HepG2 (cell line): Measurements from ENCODE around the gene NPAS2. TPM values are rescaled to one million over a fixed set of nuclear protein-coding genes. Genes with fewer than 3 reads are reported as not detected.

ENCODE experiments used
- CC2D1A ChIP-seq: sonication (generic); formaldehyde crosslinking; IDR thresholded peaks from 2 replicates; pipeline ENCODE4 v1.8.1; 2023; ENCODE audit warnings: mild to moderate bottlenecking, missing genetic modification reagents
- CREB1 ChIP-seq, 2 experiments: fragments of 450-650 bp in 1 of 2; IDR thresholded peaks; 2 replicates each; pipeline ENCODE4 v1.6.1; 2016 to 2017; ENCODE audit warnings: control low read depth in 1 of 2, mild to moderate bottlenecking in 1 of 2, missing compliant biosample characterization in 1 of 2, missing genetic modification characterization in 1 of 2
- FOSL2 ChIP-seq: sonication (generic); formaldehyde crosslinking; IDR thresholded peaks from 2 replicates; pipeline ENCODE4 v1.4.0; 2020; ENCODE audit warnings: missing genetic modification reagents
- GFI1 ChIP-seq: sonication (generic); formaldehyde crosslinking; IDR thresholded peaks from 2 replicates; pipeline ENCODE4 v1.5.0; 2020; ENCODE audit warnings: missing genetic modification reagents, mild to moderate bottlenecking, borderline replicate concordance
- SMYD3 ChIP-seq: sonication (generic); formaldehyde crosslinking; IDR thresholded peaks from 2 replicates; pipeline ENCODE4 v1.8.1; 2023; ENCODE audit warnings: mild to moderate bottlenecking, missing genetic modification reagents
- THAP11 ChIP-seq: IDR thresholded peaks from 2 replicates; pipeline ENCODE4 v1.6.1; 2016; ENCODE audit warnings: missing biosample characterization, missing genetic modification reagents
- U2AF1 ChIP-seq: fragments of 200-400 bp; formaldehyde crosslinking; optimal IDR thresholded peaks from 2 replicates; pipeline ENCODE3; 2017; ENCODE audit warnings: mild to moderate bottlenecking, low read depth, low read length
- ZMYM3 ChIP-seq: sonication (generic); formaldehyde crosslinking; IDR thresholded peaks from 2 replicates; pipeline ENCODE4 v1.5.1; 2020; ENCODE audit warnings: mild to moderate bottlenecking, missing genetic modification reagents
- ZNF253 ChIP-seq: sonication (generic); formaldehyde crosslinking; IDR thresholded peaks from 2 replicates; pipeline ENCODE4 v1.8.0; 2022; ENCODE audit warnings: mild to moderate bottlenecking, missing genetic modification reagents, borderline replicate concordance
- ZNF350 ChIP-seq: sonication (generic); formaldehyde crosslinking; IDR thresholded peaks from 2 replicates; pipeline ENCODE4 v1.4.0; 2020; ENCODE audit warnings: mild to moderate bottlenecking, low read depth, missing genetic modification reagents, borderline replicate concordance
- ZNF746 ChIP-seq: sonication (generic); formaldehyde crosslinking; IDR thresholded peaks from 2 replicates; pipeline ENCODE4 v1.8.0; 2022; ENCODE audit warnings: mild to moderate bottlenecking, missing genetic modification reagents
- ZNF788 ChIP-seq: sonication (generic); formaldehyde crosslinking; IDR thresholded peaks from 2 replicates; pipeline ENCODE4 v1.5.0; 2020; ENCODE audit warnings: mild to moderate bottlenecking, missing genetic modification reagents, borderline replicate concordance
- polyA plus RNA-seq, 8 experiments: library from polyadenylated mRNA; depleted of rRNA in 3 of 8; stranded (reverse) in 7 of 8; unstranded in 1 of 8; fragments of >200 nt; fragmentation: Illumina TruSeq in 4 of 8; extraction: Trizol in 4 of 8; gene quantifications; 2 replicates each; pipeline versions ENCODE4 v1.2.1 to v1.2.3, GENCODE V29; 2011 to 2016; ENCODE audit warnings: low read depth in 4 of 8, missing spikeins in 1 of 8, mixed read lengths in 1 of 8; ENCODE audit not compliant: insufficient read depth in 1 of 8
- total RNA-seq, 5 experiments: library from RNA; depleted of rRNA; stranded (reverse); fragments of >200 nt; fragmentation: Illumina TruSeq; extraction: Trizol; gene quantifications; 2 replicates each; pipeline ENCODE4 v1.2.3, GENCODE V29; 2016; ENCODE audit warnings: low read depth in 1 of 5
- TF ChIP-seq, protein P1 (sequence below): sonication (generic); formaldehyde crosslinking; IDR thresholded peaks from 2 replicates; pipeline ENCODE4 v1.4.0; 2020; ENCODE audit warnings: missing genetic modification reagents, borderline replicate concordance
- TF ChIP-seq, protein P2 (sequence below): IDR thresholded peaks from 2 replicates; pipeline ENCODE4 v1.6.1; 2012; ENCODE audit warnings: low read depth, low read length, improper control_type of control experiment
- TF ChIP-seq, protein P3 (sequence below): sonication (generic); formaldehyde crosslinking; IDR thresholded peaks from 2 replicates; pipeline ENCODE4 v1.5.1; 2020; ENCODE audit warnings: mild to moderate bottlenecking, missing genetic modification reagents
- TF ChIP-seq, protein P4 (sequence below), 2 experiments: fragments of 450-650 bp in 1 of 2; sonication (generic) in 1 of 2; formaldehyde crosslinking; IDR thresholded peaks; 2 replicates each; pipeline versions ENCODE4 v1.5.0 to v1.8.0; 2020 to 2022; ENCODE audit warnings: mild to moderate bottlenecking in 1 of 2, missing genetic modification reagents in 1 of 2
- TF ChIP-seq, protein P5 (sequence below): IDR thresholded peaks from 2 replicates; pipeline ENCODE4 v1.4.0; 2020; ENCODE audit warnings: mild to moderate bottlenecking, missing genetic modification reagents

Gene NPAS2
- total and polyA plus RNA-seq, 2 of the 13 experiments (the other 11 are each of a cell fraction or from before 2014, with no cell fraction given): 14.8 to 37.5 TPM

DNA sequence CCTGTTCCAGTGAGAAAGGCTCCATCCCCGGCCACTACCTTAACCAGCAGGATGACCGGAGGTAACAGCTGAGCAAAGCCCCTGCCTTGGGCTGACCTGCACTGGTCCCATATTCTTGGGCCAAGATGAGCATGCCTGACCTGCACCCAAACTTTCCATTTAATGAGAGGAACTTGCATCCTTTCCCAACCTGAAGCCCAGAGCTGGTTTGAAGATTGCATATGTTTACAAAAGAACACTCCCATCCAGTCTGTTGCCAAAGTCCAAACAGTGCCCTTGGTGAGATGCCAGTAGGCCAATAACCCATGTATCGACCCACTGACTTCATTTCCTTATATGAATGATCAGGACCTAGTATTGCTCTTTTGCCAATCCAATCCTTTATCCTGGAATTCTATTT is 5.5 kb upstream of the NPAS2 start (continued):
- TF ChIP-seq, protein P1, sequence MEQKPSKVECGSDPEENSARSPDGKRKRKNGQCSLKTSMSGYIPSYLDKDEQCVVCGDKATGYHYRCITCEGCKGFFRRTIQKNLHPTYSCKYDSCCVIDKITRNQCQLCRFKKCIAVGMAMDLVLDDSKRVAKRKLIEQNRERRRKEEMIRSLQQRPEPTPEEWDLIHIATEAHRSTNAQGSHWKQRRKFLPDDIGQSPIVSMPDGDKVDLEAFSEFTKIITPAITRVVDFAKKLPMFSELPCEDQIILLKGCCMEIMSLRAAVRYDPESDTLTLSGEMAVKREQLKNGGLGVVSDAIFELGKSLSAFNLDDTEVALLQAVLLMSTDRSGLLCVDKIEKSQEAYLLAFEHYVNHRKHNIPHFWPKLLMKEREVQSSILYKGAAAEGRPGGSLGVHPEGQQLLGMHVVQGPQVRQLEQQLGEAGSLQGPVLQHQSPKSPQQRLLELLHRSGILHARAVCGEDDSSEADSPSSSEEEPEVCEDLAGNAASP: peak; percentile 22; the same call in 1 of the 2 replicates
- TF ChIP-seq, protein P2, sequence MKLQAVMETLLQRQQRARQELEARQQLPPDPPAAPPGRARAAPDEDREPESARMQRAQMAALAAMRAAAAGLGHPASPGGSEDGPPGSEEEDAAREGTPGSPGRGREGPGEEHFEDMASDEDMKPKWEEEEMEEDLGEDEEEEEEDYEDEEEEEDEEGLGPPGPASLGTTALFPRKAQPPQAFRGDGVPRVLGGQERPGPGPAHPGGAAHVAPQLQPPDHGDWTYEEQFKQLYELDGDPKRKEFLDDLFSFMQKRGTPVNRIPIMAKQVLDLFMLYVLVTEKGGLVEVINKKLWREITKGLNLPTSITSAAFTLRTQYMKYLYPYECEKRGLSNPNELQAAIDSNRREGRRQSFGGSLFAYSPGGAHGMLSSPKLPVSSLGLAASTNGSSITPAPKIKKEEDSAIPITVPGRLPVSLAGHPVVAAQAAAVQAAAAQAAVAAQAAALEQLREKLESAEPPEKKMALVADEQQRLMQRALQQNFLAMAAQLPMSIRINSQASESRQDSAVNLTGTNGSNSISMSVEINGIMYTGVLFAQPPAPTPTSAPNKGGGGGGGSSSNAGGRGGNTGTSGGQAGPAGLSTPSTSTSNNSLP: peak; percentile 99
- TF ChIP-seq, protein P3, sequence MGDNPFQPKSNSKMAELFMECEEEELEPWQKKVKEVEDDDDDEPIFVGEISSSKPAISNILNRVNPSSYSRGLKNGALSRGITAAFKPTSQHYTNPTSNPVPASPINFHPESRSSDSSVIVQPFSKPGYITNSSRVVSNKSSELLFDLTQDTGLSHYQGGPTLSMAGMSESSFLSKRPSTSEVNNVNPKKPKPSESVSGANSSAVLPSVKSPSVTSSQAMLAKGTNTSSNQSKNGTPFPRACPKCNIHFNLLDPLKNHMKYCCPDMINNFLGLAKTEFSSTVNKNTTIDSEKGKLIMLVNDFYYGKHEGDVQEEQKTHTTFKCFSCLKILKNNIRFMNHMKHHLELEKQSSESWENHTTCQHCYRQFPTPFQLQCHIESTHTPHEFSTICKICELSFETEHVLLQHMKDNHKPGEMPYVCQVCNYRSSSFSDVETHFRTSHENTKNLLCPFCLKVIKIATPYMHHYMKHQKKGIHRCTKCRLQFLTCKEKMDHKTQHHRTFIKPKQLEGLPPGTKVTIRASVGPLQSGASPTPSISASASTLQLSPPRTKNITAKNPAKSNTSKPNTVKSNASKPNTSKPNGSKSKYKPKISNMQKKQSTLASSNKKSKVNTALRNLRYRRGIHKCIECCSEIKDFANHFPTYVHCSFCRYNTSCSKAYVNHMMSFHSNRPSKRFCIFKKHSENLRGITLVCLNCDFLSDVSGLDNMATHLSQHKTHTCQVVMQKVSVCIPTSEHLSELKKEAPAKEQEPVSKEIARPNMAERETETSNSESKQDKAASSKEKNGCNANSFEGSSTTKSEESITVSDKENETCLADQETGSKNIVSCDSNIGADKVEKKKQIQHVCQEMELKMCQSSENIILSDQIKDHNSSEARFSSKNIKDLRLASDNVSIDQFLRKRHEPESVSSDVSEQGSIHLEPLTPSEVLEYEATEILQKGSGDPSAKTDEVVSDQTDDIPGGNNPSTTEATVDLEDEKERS (CRISPR knock-in tag): 0 out of 2 replicates have a peak, but pooled peaks have one; percentile 44
- TF ChIP-seq SMYD3 (CRISPR knock-in tag): peak; percentile 45; the same call in 1 of the 2 replicates
- TF ChIP-seq ZMYM3 (CRISPR knock-in tag): peak; percentile 68; the same call in 1 of the 2 replicates
- TF ChIP-seq CREB1 (IDR thresholded peaks at IDR 0.05): no peak
- peak; percentile 50; the same call in 1 of the 2 replicates for TF ChIP-seq CREB1 (CRISPR knock-in tag; IDR thresholded peaks at IDR 0.05)
- peak; percentile 54; the same call in 1 of the 2 replicates for TF ChIP-seq GFI1 (CRISPR knock-in tag)
- TF ChIP-seq, protein P4, sequence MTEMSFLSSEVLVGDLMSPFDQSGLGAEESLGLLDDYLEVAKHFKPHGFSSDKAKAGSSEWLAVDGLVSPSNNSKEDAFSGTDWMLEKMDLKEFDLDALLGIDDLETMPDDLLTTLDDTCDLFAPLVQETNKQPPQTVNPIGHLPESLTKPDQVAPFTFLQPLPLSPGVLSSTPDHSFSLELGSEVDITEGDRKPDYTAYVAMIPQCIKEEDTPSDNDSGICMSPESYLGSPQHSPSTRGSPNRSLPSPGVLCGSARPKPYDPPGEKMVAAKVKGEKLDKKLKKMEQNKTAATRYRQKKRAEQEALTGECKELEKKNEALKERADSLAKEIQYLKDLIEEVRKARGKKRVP (CRISPR knock-in tag; IDR thresholded peaks at IDR 0.05): no peak
- peak; percentile 71 for TF ChIP-seq FOSL2 (CRISPR knock-in tag)
- TF ChIP-seq, protein P5, sequence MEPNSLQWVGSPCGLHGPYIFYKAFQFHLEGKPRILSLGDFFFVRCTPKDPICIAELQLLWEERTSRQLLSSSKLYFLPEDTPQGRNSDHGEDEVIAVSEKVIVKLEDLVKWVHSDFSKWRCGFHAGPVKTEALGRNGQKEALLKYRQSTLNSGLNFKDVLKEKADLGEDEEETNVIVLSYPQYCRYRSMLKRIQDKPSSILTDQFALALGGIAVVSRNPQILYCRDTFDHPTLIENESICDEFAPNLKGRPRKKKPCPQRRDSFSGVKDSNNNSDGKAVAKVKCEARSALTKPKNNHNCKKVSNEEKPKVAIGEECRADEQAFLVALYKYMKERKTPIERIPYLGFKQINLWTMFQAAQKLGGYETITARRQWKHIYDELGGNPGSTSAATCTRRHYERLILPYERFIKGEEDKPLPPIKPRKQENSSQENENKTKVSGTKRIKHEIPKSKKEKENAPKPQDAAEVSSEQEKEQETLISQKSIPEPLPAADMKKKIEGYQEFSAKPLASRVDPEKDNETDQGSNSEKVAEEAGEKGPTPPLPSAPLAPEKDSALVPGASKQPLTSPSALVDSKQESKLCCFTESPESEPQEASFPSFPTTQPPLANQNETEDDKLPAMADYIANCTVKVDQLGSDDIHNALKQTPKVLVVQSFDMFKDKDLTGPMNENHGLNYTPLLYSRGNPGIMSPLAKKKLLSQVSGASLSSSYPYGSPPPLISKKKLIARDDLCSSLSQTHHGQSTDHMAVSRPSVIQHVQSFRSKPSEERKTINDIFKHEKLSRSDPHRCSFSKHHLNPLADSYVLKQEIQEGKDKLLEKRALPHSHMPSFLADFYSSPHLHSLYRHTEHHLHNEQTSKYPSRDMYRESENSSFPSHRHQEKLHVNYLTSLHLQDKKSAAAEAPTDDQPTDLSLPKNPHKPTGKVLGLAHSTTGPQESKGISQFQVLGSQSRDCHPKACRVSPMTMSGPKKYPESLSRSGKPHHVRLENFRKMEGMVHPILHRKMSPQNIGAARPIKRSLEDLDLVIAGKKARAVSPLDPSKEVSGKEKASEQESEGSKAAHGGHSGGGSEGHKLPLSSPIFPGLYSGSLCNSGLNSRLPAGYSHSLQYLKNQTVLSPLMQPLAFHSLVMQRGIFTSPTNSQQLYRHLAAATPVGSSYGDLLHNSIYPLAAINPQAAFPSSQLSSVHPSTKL: peak; percentile 91
- TF ChIP-seq THAP11 (CRISPR knock-in tag): peak; percentile 46; the same call in 1 of the 2 replicates
- TF ChIP-seq ZNF253 (CRISPR knock-in tag): no peak
- TF ChIP-seq ZNF746 (CRISPR knock-in tag): no peak
- TF ChIP-seq ZNF788 (CRISPR knock-in tag): peak; percentile 66; the same call in 1 of the 2 replicates
- no peak for TF ChIP-seq U2AF1
- TF ChIP-seq CC2D1A (CRISPR knock-in tag): no peak
- TF ChIP-seq ZNF350: no peak
